Adrenal gland (tissue), 12 donors: Measurements from ENCODE around the gene MDFI. TPM values are rescaled to one million over a fixed set of nuclear protein-coding genes. Genes with fewer than 3 reads are reported as not detected.

Source experiments
- DNase-seq, 7 donors: peaks; one replicate each; pipeline ENCODE4 v3.0.0-alpha.2; 2019 to 2020
- H3K27ac ChIP-seq, 5 donors: fragments of 200-600 bp; sonication (generic) in 4 of 5; 1 replicate in 3 of 5; 2 replicates in 2 of 5; pipeline versions ENCODE4 v1.5.1 to v1.8.0; 2016 to 2020; ENCODE audit warnings: mild to moderate bottlenecking in 1 of 5
- H3K27me3 ChIP-seq: fragments of 200-600 bp; 2 replicates; pipeline ENCODE4 v1.8.0; 2021
- H3K36me3 ChIP-seq, 2 donors: fragments of 200-600 bp; replicated peaks in 1 of 2; 1 replicate in 1 of 2; 2 replicates in 1 of 2; pipeline versions ENCODE4 v1.5.1 to v1.8.0; 2018 to 2022
- H3K4me1 ChIP-seq, 2 donors: fragments of 200-600 bp; replicated peaks in 1 of 2; 1 replicate in 1 of 2; 2 replicates in 1 of 2; pipeline versions ENCODE4 v1.5.1 to v1.8.0; 2018 to 2021
- H3K4me3 ChIP-seq, 4 donors: fragments of 200-600 bp; sonication (generic) in 3 of 4; one replicate each; pipeline ENCODE4 v1.5.1; 2016 to 2018
- H3K9me3 ChIP-seq, 3 donors: fragments of 200-600 bp; sonication (generic) in 1 of 3; replicated peaks in 1 of 3; 1 replicate in 2 of 3; 2 replicates in 1 of 3; pipeline versions ENCODE4 v1.5.1 to v1.8.0; 2016 to 2021
- CTCF ChIP-seq, 6 experiments: fragments of 450-650 bp in 4 of 6; fragments of 200-600 bp in 2 of 6; sonication (generic) in 1 of 6; IDR thresholded peaks; 1 replicate in 5 of 6; 2 replicates in 1 of 6; pipeline versions ENCODE4 v1.5.1 to v1.8.0; 2016 to 2021; ENCODE audit warnings: antibody characterized with exemption in 6 of 6, mild to moderate bottlenecking in 2 of 6, moderate library complexity in 1 of 6
- POLR2A ChIP-seq, 2 donors: fragments of 450-650 bp; IDR thresholded peaks; one replicate each; pipeline ENCODE4 v1.6.1; 2017; ENCODE audit warnings: antibody characterized with exemption in 2 of 2, mild to moderate bottlenecking in 2 of 2, moderate library complexity in 1 of 2
- WGBS, 4 donors: extraction: QIAGEN DNeasy Blood & Tissue Kit in 2 of 4; methylation state at CpG; one replicate each; pipeline versions ENCODE4 v1.1.5 to v1.1.7; 2013 to 2017; 5-methylcytosine and 5-hydroxymethylcytosine counted together
- intact Hi-C, 2 donors: fragments of 100-400 bp; cut with DNase I; formaldehyde crosslinking; loops; one replicate each; pipeline versions ENCODE4 v1.14.1 to v1.15.0; 2022 to 2023
- polyA plus RNA-seq, 3 donors: library from polyadenylated mRNA; stranded (reverse); fragments of 200-250 nt in 2 of 3; fragments of 350-450 nt in 1 of 3; fragmentation: Illumina TruSeq in 1 of 3; extraction: RNeasy Lipid Tissue Mini Kit (QIAGEN cat#74804) in 1 of 3; gene quantifications; one replicate each; pipeline ENCODE4 v1.2.3, GENCODE V29; 2013 to 2014
- total RNA-seq, 9 donors: library from RNA; depleted of rRNA in 4 of 9; stranded (reverse); fragments of >200 nt in 4 of 9; fragments of 120-200 nt in 1 of 9; fragmentation: NEBNext Ultra II Directional in 1 of 9; extraction: Animal tissue kit (Norgen Biotek cat#: 25700) in 1 of 9; gene quantifications; one replicate each; pipeline versions ENCODE4 v1.1.0 to v1.2.4, GENCODE V29; 2013 to 2023
- donor health status: healthy with polysubstance abuse.
- donor health status: Bipolar disorder and iron deficiency.
- donor health status: DM: yes; HTN: yes; CAD: no.
- donor health status: DM: no; HTN: no; CAD: no.
- donor health status: DM: no; HTN: no; CAD: no.
- donor health status: DM: yes; HTN: yes; CAD: no.

Gene MDFI
- total and polyA plus RNA-seq, 12 donors = 0.44 to 26.6 (median 11.7) TPM

GRCh38 chr6:41688256-41688965 is 50.1 kb downstream of the MDFI start:
- TF ChIP-seq CTCF (IDR thresholded peaks at IDR 0.05) = peak in 3 of 6 experiments; percentile 13 to 24 (median 18)
- peak in 1 of 2 donors; percentile 18 for TF ChIP-seq POLR2A (IDR thresholded peaks at IDR 0.05)
- Histone ChIP-seq H3K9me3 (no peaks in the 10 kb centered on the region), H3K27me3 (no peaks in the 10 kb centered on the region), H3K27ac (peak overlapping the region in 2 of 5 donors; percentile 38 to 71), H3K36me3 (peaks cover 0 to 36% of the 10 kb centered on the region in 2 donors), H3K4me1 (peaks cover 7 to 22% of the 10 kb centered on the region in 2 donors), H3K4me3 (no peak overlapping the region)
- 67 to 76% (median 75%) methylated on average over 4 to 5 of the region's 5 CpGs for WGBS, 4 donors
- intact Hi-C loops = loop anchor here in 1 of 2 donors (10.0 kb wide), 1 partner anchor 264 kb away; no protein-coding TSS in a partner anchor
- peak; percentile 44 to 83 (median 74) for DNase-seq

GRCh38 chr6:41689171-41690008 is 51.1 kb downstream of the MDFI start:
- intact Hi-C loops = loop anchor here in 1 of 2 donors (10.0 kb wide), 1 partner anchor 265 kb away; no protein-coding TSS in a partner anchor

GRCh38 chr6:41690541-41691330 is 52.5 kb downstream of the MDFI start:
- WGBS, 4 donors = 93 to 96% (median 96%) methylated on average over 12 to 25 of the region's 25 CpGs
- peak in 2 of 7 donors; percentile 12 to 14 for DNase-seq
- intact Hi-C loops = no loop called here
- H3K27ac ChIP-seq = no peak overlapping the region
- H3K4me3 ChIP-seq = no peak overlapping the region
- peaks cover 3 to 15% of the 10 kb centered on the region in 2 donors for H3K4me1 ChIP-seq
- peaks cover 0 to 21% of the 10 kb centered on the region in 2 donors for H3K36me3 ChIP-seq
- no peaks in the 10 kb centered on the region for H3K27me3 ChIP-seq
- no peaks in the 10 kb centered on the region for H3K9me3 ChIP-seq
- TF ChIP-seq CTCF (IDR thresholded peaks at IDR 0.05) (no peak), POLR2A (IDR thresholded peaks at IDR 0.05) (no peak)

More at GRCh38 chr6:41689171-41690008, 51.1 kb downstream of the MDFI start:
- H3K36me3 ChIP-seq = peaks cover 0 to 34% of the 10 kb centered on the region in 2 donors
- peak in 5 of 7 donors; percentile 51 to 66 (median 56) for DNase-seq
- H3K4me3 ChIP-seq = no peak overlapping the region
- peaks cover 3 to 15% of the 10 kb centered on the region in 2 donors for H3K4me1 ChIP-seq
- H3K27ac ChIP-seq = peak overlapping the region in 3 of 5 donors; percentile 38 to 71 (median 41)
- H3K9me3 ChIP-seq = no peaks in the 10 kb centered on the region
- TF ChIP-seq POLR2A (IDR thresholded peaks at IDR 0.05) (no peak), CTCF (IDR thresholded peaks at IDR 0.05) (no peak)
- 49 to 68% (median 52%) methylated on average over 8 to 9 of the region's 9 CpGs for whole genome bisulfite sequencing, 4 donors
- H3K27me3 ChIP-seq = no peaks in the 10 kb centered on the region
